ENCODE results near the gene CDA.

- TF ChIP-seq CTCF (IDR thresholded peaks at IDR 0.05) (no peak), POLR2A (IDR thresholded peaks at IDR 0.05) (no peak), POLR2AphosphoS5 (IDR thresholded peaks at IDR 0.05; ENCODE audit: insufficient read depth in 1 of 2, low read depth in 1 of 2) (no peak)
Measured at GRCh38 chr1:20618550-20618949, 29.7 kb downstream of the CDA start.
